Sigmoid colon (tissue), 7 donors: ENCODE results near the gene TLE1. TPM values are rescaled to one million over a fixed set of nuclear protein-coding genes. Genes with fewer than 3 reads are reported as not detected.

Experiments used
- DNase-seq: peaks from one replicate; pipeline ENCODE4 v3.0.0-alpha.2; 2019
- H3K27ac ChIP-seq, 4 donors: fragments of 200-600 bp; sonication (generic); one replicate each; pipeline ENCODE4 v1.5.1; 2016 to 2019; ENCODE audit warnings: mild to moderate bottlenecking in 1 of 4
- H3K27me3 ChIP-seq, 3 donors: fragments of 200-600 bp; sonication (generic); one replicate each; pipeline ENCODE4 v1.5.1; 2019; ENCODE audit warnings: mild to moderate bottlenecking in 1 of 3
- H3K36me3 ChIP-seq, 4 donors: fragments of 200-600 bp; sonication (generic); one replicate each; pipeline ENCODE4 v1.5.1; 2016 to 2019
- H3K4me1 ChIP-seq, 4 donors: fragments of 200-600 bp; sonication (generic); one replicate each; pipeline ENCODE4 v1.5.1; 2017 to 2019
- H3K4me3 ChIP-seq, 4 donors: fragments of 200-600 bp; sonication (generic); one replicate each; pipeline ENCODE4 v1.5.1; 2017 to 2019; ENCODE audit warnings: mild to moderate bottlenecking in 2 of 4, moderate library complexity in 1 of 4
- H3K9me3 ChIP-seq, 4 donors: fragments of 200-600 bp in 3 of 4; sonication (generic) in 3 of 4; one replicate each; pipeline versions ENCODE4 v1.5.1 to v1.6.1; 2013 to 2019
- EP300 ChIP-seq, 4 donors: sonication (generic); formaldehyde crosslinking; IDR thresholded peaks; one replicate each; pipeline ENCODE4 v1.6.1; 2017; ENCODE audit warnings: antibody characterized with exemption in 4 of 4
- POLR2A ChIP-seq, 2 donors: fragments of 450-650 bp; IDR thresholded peaks; one replicate each; pipeline ENCODE4 v1.6.1; 2016; ENCODE audit warnings: antibody characterized with exemption in 2 of 2, mild to moderate bottlenecking in 2 of 2, moderate library complexity in 2 of 2
- POLR2AphosphoS5 ChIP-seq, 4 donors: sonication (generic); formaldehyde crosslinking; IDR thresholded peaks; one replicate each; pipeline ENCODE4 v1.6.1; 2017; ENCODE audit warnings: antibody characterized with exemption in 4 of 4
- WGBS, 2 donors: extraction: QIAGEN DNeasy Blood & Tissue Kit; methylation state at CpG; one replicate each; pipeline ENCODE4 v1.1.7; 2013; 5-methylcytosine and 5-hydroxymethylcytosine counted together
- intact Hi-C: fragments of 100-400 bp; cut with DNase I; formaldehyde crosslinking; loops from one replicate; pipeline ENCODE4 v1.15.1; 2023
- polyA plus RNA-seq, 3 donors: library from polyadenylated mRNA; stranded (reverse); fragments of 200-250 nt; gene quantifications; one replicate each; pipeline ENCODE4 v1.2.3, GENCODE V29; 2013
- total RNA-seq, 4 donors: library from RNA; depleted of rRNA; stranded (reverse); fragments of >200 nt; gene quantifications; one replicate each; pipeline ENCODE4 v1.1.0, GENCODE V29; 2016
- TF ChIP-seq, protein P1 (sequence below), 4 experiments: fragments of 450-650 bp in 3 of 4; fragments of 200-600 bp in 1 of 4; IDR thresholded peaks; one replicate each; pipeline ENCODE4 v1.5.1; 2016 to 2019; ENCODE audit warnings: antibody characterized with exemption in 4 of 4, mild to moderate bottlenecking in 3 of 4, moderate library complexity in 2 of 4
- donor health status: healthy with polysubstance abuse.
- donor health status: Bipolar disorder and iron deficiency.
- donor health status: healthy.

TLE1 gene
- total and polyA plus RNA-seq, 7 donors: 28.9 to 54.6 (median 45.7) TPM

DNA sequence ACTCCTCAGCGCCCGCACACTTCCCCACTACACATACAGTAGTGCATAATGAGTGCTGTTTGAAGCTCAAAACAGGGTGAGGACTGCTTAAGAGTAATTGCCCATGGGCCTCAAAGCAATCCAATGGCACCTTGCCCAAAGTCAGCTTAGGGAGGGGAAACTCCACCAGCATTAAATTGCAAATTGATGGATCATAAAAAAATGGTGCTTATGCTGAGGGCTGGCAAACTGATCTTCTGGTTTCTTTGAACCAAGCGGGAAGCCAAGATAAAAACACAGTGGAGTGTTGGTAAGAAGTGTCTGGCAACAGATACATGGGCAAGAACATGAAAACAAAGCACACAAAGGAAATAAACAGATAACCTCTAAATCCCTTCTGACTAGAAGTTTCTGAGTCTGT is 28.0 kb downstream of the TLE1 start:
- H3K36me3 ChIP-seq: no peaks in the 10 kb centered on the region
- no peak for TF ChIP-seq EP300 (IDR thresholded peaks at IDR 0.05)
- TF ChIP-seq, protein P1, sequence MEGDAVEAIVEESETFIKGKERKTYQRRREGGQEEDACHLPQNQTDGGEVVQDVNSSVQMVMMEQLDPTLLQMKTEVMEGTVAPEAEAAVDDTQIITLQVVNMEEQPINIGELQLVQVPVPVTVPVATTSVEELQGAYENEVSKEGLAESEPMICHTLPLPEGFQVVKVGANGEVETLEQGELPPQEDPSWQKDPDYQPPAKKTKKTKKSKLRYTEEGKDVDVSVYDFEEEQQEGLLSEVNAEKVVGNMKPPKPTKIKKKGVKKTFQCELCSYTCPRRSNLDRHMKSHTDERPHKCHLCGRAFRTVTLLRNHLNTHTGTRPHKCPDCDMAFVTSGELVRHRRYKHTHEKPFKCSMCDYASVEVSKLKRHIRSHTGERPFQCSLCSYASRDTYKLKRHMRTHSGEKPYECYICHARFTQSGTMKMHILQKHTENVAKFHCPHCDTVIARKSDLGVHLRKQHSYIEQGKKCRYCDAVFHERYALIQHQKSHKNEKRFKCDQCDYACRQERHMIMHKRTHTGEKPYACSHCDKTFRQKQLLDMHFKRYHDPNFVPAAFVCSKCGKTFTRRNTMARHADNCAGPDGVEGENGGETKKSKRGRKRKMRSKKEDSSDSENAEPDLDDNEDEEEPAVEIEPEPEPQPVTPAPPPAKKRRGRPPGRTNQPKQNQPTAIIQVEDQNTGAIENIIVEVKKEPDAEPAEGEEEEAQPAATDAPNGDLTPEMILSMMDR (IDR thresholded peaks at IDR 0.05): no peak
- TF ChIP-seq POLR2AphosphoS5 (IDR thresholded peaks at IDR 0.05): no peak
- no peak for TF ChIP-seq POLR2A (IDR thresholded peaks at IDR 0.05)
- intact Hi-C loops: no loop called here
- no peak for DNase-seq
- H3K27me3 ChIP-seq: no peaks in the 10 kb centered on the region
- H3K9me3 ChIP-seq: no peaks in the 10 kb centered on the region
- 31 to 71% methylated on average over 3 of the region's 3 CpGs for WGBS, 2 donors
- H3K4me3 ChIP-seq: no peak overlapping the region
- H3K4me1 ChIP-seq: peaks cover 0 to 52% (median 42%) of the 10 kb centered on the region in 4 donors
- no peak overlapping the region for H3K27ac ChIP-seq

DNA sequence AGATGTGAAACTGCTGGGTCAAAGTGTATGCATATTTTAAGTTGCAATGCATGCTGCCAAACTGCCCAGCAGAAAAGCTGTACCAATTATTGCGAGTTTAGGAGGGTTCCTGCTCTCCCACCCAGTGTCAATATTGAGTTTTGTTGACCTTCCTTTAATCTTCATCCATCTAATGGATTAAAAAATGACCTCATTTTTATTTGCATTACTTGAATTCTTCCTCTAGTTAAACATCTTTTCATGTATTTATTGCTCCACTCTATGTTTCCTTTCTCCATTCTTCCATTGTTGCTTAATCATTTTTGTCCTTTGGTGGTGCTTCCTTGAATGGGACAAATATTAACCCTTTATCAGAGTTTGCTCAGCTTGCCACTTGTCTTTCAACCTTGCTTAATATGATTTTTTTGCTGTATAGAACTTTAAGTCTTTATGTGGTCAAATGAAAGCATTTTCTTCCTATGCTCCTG is 32.4 kb downstream of the TLE1 start:
- no peaks in the 10 kb centered on the region for H3K27me3 ChIP-seq
- DNase-seq: no peak
- H3K27ac ChIP-seq: no peak overlapping the region
- peaks cover 0 to 4% (median 0%) of the 10 kb centered on the region in 4 donors for H3K36me3 ChIP-seq
- H3K4me1 ChIP-seq: peaks cover 0 to 35% (median 25%) of the 10 kb centered on the region in 4 donors
- intact Hi-C loops: no loop called here
- 30 to 65% methylated on average over 1 of the region's 1 CpG for WGBS, 2 donors
- H3K4me3 ChIP-seq: no peak overlapping the region
- TF ChIP-seq, protein P1 (IDR thresholded peaks at IDR 0.05): no peak
- H3K9me3 ChIP-seq: no peaks in the 10 kb centered on the region

DNA sequence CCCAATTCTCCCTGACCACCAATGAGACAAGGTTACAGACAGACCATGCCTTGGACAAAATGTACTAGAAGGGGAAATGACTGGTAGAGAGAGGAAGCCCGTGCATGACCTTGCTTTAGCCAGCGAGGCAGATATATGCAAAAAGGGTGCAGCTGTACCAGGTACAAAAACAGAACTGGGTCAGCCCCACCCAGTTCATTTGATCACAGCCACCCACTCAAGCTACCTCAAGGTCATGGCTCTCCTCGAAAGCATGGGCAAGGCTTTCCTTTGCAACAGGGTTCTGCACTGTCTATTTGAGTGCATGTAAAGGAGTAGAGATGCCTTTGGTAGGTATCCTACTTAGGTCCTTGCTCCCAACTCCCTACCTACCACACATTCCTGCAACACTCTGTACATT is 33.3 kb downstream of the TLE1 start:
- intact Hi-C loops: no loop called here
- 16 to 29% methylated on average over 3 of the region's 3 CpGs for WGBS, 2 donors
- TF ChIP-seq POLR2AphosphoS5 (IDR thresholded peaks at IDR 0.05) (no peak), EP300 (IDR thresholded peaks at IDR 0.05) (no peak), POLR2A (IDR thresholded peaks at IDR 0.05) (no peak)
- TF ChIP-seq, protein P1 (IDR thresholded peaks at IDR 0.05): no peak
- DNase-seq: no peak
- Histone ChIP-seq H3K27ac (no peak overlapping the region), H3K4me3 (no peak overlapping the region), H3K36me3 (peaks cover 0 to 13% (median 3%) of the 10 kb centered on the region in 4 donors), H3K27me3 (no peaks in the 10 kb centered on the region), H3K4me1 (peaks cover 0 to 27% (median 17%) of the 10 kb centered on the region in 4 donors), H3K9me3 (no peaks in the 10 kb centered on the region)

DNA sequence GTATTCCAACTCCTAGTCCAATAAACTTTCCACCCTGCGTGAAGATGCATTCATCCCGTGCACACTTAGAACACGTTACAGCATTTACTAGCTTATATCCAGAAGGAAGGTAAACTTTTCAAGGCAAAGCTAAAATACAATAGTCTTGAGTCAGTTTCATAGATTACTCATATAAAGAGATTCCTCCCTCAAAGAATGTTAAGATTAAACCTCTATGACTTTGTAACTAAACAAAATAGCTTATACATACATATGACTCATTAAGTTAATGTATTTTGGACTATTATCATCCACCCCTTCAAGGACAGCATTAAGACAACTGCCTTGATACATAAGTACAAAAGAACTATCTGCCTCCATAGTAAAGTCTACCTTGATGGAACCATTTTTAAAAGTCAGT is 36.1 kb downstream of the TLE1 start:
- DNase-seq: no peak
- WGBS, 2 donors: 91 to 92% methylated on average over 3 of the region's 3 CpGs
- Histone ChIP-seq H3K27me3 (no peaks in the 10 kb centered on the region), H3K4me1 (peaks cover 0 to 22% (median 17%) of the 10 kb centered on the region in 4 donors), H3K4me3 (no peak overlapping the region), H3K27ac (no peak overlapping the region), H3K9me3 (no peaks in the 10 kb centered on the region), H3K36me3 (peaks cover 0 to 31% (median 5%) of the 10 kb centered on the region in 4 donors)
- intact Hi-C loops: no loop called here
- TF ChIP-seq EP300 (IDR thresholded peaks at IDR 0.05) (no peak), POLR2AphosphoS5 (IDR thresholded peaks at IDR 0.05) (no peak), POLR2A (IDR thresholded peaks at IDR 0.05) (no peak)
- TF ChIP-seq, protein P1 (IDR thresholded peaks at IDR 0.05): no peak

DNA sequence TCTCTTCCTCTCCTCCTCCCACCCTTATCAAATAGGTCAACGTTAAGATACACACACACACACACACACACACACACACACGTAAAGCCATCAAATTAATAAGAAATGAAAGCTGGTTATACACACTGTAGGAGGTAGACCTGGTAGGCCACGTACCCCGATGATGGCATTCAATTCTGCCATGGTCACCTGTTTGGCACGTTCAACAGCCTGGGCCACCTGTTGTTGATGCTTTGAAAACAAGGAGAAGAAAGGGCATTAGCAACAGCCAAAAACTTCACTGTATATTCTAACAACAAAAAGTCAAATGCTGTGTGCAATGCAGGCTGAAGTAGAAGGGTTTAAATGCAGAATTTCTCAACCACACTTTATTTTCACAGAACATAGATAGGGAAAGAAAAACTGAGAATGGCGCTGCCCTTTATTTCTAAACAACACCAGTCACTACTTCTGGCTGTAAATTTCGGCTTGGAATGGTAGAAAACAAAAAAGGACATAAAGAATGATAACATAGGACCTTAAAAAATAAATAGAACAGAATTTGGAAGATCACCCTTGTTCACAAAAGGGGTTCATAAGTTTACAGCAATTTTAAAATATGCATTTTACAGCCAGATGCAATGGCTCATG is 37.2 kb downstream of the TLE1 start:
- Histone ChIP-seq H3K4me1 (peaks cover 0 to 16% (median 13%) of the 10 kb centered on the region in 4 donors), H3K4me3 (no peak overlapping the region), H3K9me3 (no peaks in the 10 kb centered on the region), H3K36me3 (peaks cover 0 to 31% (median 5%) of the 10 kb centered on the region in 4 donors), H3K27me3 (no peaks in the 10 kb centered on the region), H3K27ac (no peak overlapping the region)
- intact Hi-C loops: no loop called here
- no peak for DNase-seq
- 83 to 86% methylated on average over 7 of the region's 7 CpGs for WGBS, 2 donors
- no peak for TF ChIP-seq POLR2A (IDR thresholded peaks at IDR 0.05)
- TF ChIP-seq POLR2AphosphoS5 (IDR thresholded peaks at IDR 0.05): no peak
- no peak for TF ChIP-seq EP300 (IDR thresholded peaks at IDR 0.05)
- TF ChIP-seq, protein P1 (IDR thresholded peaks at IDR 0.05): no peak
